HK-2 (cell line): ENCODE data around the gene NXT1.
"Not testable (repeated sequence)": the region's sequence is repeated elsewhere in the genome, so short reads cannot be mapped to it uniquely, and the experiment has no call there.

Experiments
- DNase-seq: peaks from one replicate; pipeline ENCODE4 v3.0.0-alpha.2; 2018; ENCODE audit not compliant: unreplicated experiment

NXT1 gene

GRCh38 chr20:23350196-23350903, at the start of gene NXT1:
NXT1 (plus strand) TSS chr20:23350791; CDS start chr20:23354042, 3,251 bp downstream.
- DNase-seq, result peak; percentile 100

- DNase-seq, result no peak
Measured at GRCh38 chr20:23301436-23302050, 49.0 kb upstream of the NXT1 start.

- DNase-seq, result no peak
Measured at GRCh38 chr20:23302386-23302785, 48.2 kb upstream of the NXT1 start.

- DNase-seq, result no peak
Measured at GRCh38 chr20:23302801-23303200, 47.8 kb upstream of the NXT1 start.

- DNase-seq, result no peak
Measured at GRCh38 chr20:23303325-23304102, 47.1 kb upstream of the NXT1 start.

- DNase-seq, result no peak
Measured at GRCh38 chr20:23304616-23305015, 46.0 kb upstream of the NXT1 start.

- no peak for DNase-seq
Measured at GRCh38 chr20:23305098-23305497, 45.5 kb upstream of the NXT1 start.

- DNase-seq, result not testable (repeated sequence)
Measured at GRCh38 chr20:23307393-23307792, 43.2 kb upstream of the NXT1 start.

- no peak for DNase-seq
Measured at GRCh38 chr20:23308024-23308423, 42.6 kb upstream of the NXT1 start.

GRCh38 chr20:23308908-23309307, 41.7 kb upstream of the NXT1 start:
- DNase-seq, result no peak

- DNase-seq, result no peak
Measured at GRCh38 chr20:23309781-23310180, 40.8 kb upstream of the NXT1 start.

GRCh38 chr20:23311947-23312506, 38.6 kb upstream of the NXT1 start:
- no peak for DNase-seq

- DNase-seq, result no peak
Measured at GRCh38 chr20:23313271-23313670, 37.3 kb upstream of the NXT1 start.

- no peak for DNase-seq
Measured at GRCh38 chr20:23314699-23315098, 35.9 kb upstream of the NXT1 start.

GRCh38 chr20:23315099-23315498, 35.5 kb upstream of the NXT1 start:
- no peak for DNase-seq

GRCh38 chr20:23316626-23317025, 34.0 kb upstream of the NXT1 start:
- DNase-seq, result no peak

GRCh38 chr20:23317081-23317480, 33.5 kb upstream of the NXT1 start:
- no peak for DNase-seq

GRCh38 chr20:23318347-23318746, 32.2 kb upstream of the NXT1 start:
- no peak for DNase-seq

GRCh38 chr20:23320317-23320716, 30.3 kb upstream of the NXT1 start:
- no peak for DNase-seq

- no peak for DNase-seq
Measured at GRCh38 chr20:23325107-23325506, 25.5 kb upstream of the NXT1 start.

- DNase-seq, result no peak
Measured at GRCh38 chr20:23326774-23327173, 23.8 kb upstream of the NXT1 start.

- no peak for DNase-seq
Measured at GRCh38 chr20:23327617-23328333, 22.8 kb upstream of the NXT1 start.
